H9 (cell line): ENCODE data around the gene BTBD19. TPM values are rescaled to one million over a fixed set of nuclear protein-coding genes. Genes with fewer than 3 reads are reported as not detected.

Experiments used
- DNase-seq: peaks from one replicate; pipeline ENCODE4 v3.0.0-alpha.2; 2017
- H2AFZ ChIP-seq: one replicate; pipeline ENCODE4 v1.6.1; 2013; ENCODE audit warnings: mild to moderate bottlenecking, low read length, control low read depth, moderate library complexity
- H2AK5ac ChIP-seq: 2 replicates; pipeline ENCODE4 v1.6.1; 2013; ENCODE audit warnings: low read length, control low read depth, mixed read lengths; ENCODE audit not compliant: insufficient read length
- H2BK120ac ChIP-seq: one replicate; pipeline ENCODE4 v1.6.1; 2013; ENCODE audit warnings: low read depth, mild to moderate bottlenecking, low read length, control low read depth, inconsistent platforms; ENCODE audit not compliant: poor library complexity, severe bottlenecking
- H2BK12ac ChIP-seq: 2 replicates; pipeline ENCODE4 v1.6.1; 2013; ENCODE audit warnings: low read length, control low read depth, mixed read lengths, low read depth; ENCODE audit not compliant: insufficient read length
- H2BK15ac ChIP-seq: 2 replicates; pipeline ENCODE4 v1.6.1; 2013; ENCODE audit warnings: low read depth, low read length, control low read depth
- H2BK20ac ChIP-seq: one replicate; pipeline ENCODE4 v1.6.1; 2013; ENCODE audit warnings: low read depth, mild to moderate bottlenecking, low read length, control low read depth, inconsistent platforms; ENCODE audit not compliant: poor library complexity, severe bottlenecking
- H2BK5ac ChIP-seq: 2 replicates; pipeline ENCODE4 v1.6.1; 2013; ENCODE audit warnings: low read length, control low read depth, mixed read lengths; ENCODE audit not compliant: insufficient read length
- H3K14ac ChIP-seq: 2 replicates; pipeline ENCODE4 v1.6.1; 2013; ENCODE audit warnings: low read length, control low read depth; ENCODE audit not compliant: insufficient read depth
- H3K18ac ChIP-seq: 2 replicates; pipeline ENCODE4 v1.6.1; 2013; ENCODE audit warnings: low read depth, mild to moderate bottlenecking, mixed read lengths, low read length, control low read depth; ENCODE audit not compliant: insufficient read length
- H3K23ac ChIP-seq: 2 replicates; pipeline ENCODE4 v1.6.1; 2013; ENCODE audit warnings: low read length, control low read depth, mixed read lengths, low read depth; ENCODE audit not compliant: insufficient read length
- H3K23me2 ChIP-seq: 2 replicates; pipeline ENCODE4 v1.6.1; 2013; ENCODE audit warnings: low read depth, mild to moderate bottlenecking, mixed read lengths, low read length, control low read depth; ENCODE audit not compliant: insufficient read length, poor library complexity, severe bottlenecking
- H3K27ac ChIP-seq: 2 replicates; pipeline ENCODE4 v1.5.1; 2013; ENCODE audit warnings: low read length, control low read depth, mixed read lengths, low read depth; ENCODE audit not compliant: insufficient read length
- H3K27me3 ChIP-seq: 2 replicates; pipeline ENCODE4 v1.6.1; 2013; ENCODE audit warnings: low read length, control low read depth, inconsistent platforms; ENCODE audit not compliant: insufficient read depth
- H3K4ac ChIP-seq: 2 replicates; pipeline ENCODE4 v1.6.1; 2013; ENCODE audit warnings: low read depth, mild to moderate bottlenecking, control low read depth, inconsistent platforms, low read length, moderate library complexity
- H3K4me1 ChIP-seq: 2 replicates; pipeline ENCODE4 v1.6.1; 2013; ENCODE audit warnings: low read length, control low read depth, inconsistent platforms; ENCODE audit not compliant: insufficient read depth
- H3K4me2 ChIP-seq: 2 replicates; pipeline ENCODE4 v1.6.1; 2013; ENCODE audit warnings: low read length, control low read depth, mixed read lengths; ENCODE audit not compliant: insufficient read length, insufficient read depth
- H3K56ac ChIP-seq: 2 replicates; pipeline ENCODE4 v1.6.1; 2013; ENCODE audit warnings: low read depth, mild to moderate bottlenecking, mixed read lengths, low read length, control low read depth; ENCODE audit not compliant: insufficient read length
- H3K79me1 ChIP-seq: 2 replicates; pipeline ENCODE4 v1.6.1; 2013; ENCODE audit warnings: low read depth, mild to moderate bottlenecking, moderate library complexity, low read length, control low read depth, inconsistent platforms; ENCODE audit not compliant: insufficient read depth, poor library complexity, severe bottlenecking
- H3K79me2 ChIP-seq: 2 replicates; pipeline ENCODE4 v1.6.1; 2013; ENCODE audit warnings: low read length, control low read depth, inconsistent platforms; ENCODE audit not compliant: insufficient read depth
- H3K9ac ChIP-seq: 2 replicates; pipeline ENCODE4 v1.6.1; 2013; ENCODE audit warnings: low read length, control low read depth, mixed read lengths; ENCODE audit not compliant: insufficient read length; ENCODE audit errors: extremely low read depth
- H3K9me3 ChIP-seq: one replicate; pipeline ENCODE4 v1.6.1; 2013; ENCODE audit warnings: low read depth, low read length, inconsistent platforms; ENCODE audit not compliant: control insufficient read depth
- H3T11ph ChIP-seq: one replicate; pipeline ENCODE4 v1.6.1; 2013; ENCODE audit warnings: mild to moderate bottlenecking, low read length, control low read depth, inconsistent platforms
- H4K20me1 ChIP-seq: one replicate; pipeline ENCODE4 v1.6.1; 2013; ENCODE audit not compliant: control insufficient read depth, insufficient read length, insufficient read depth
- H4K5ac ChIP-seq: 2 replicates; pipeline ENCODE4 v1.6.1; 2013; ENCODE audit warnings: low read depth, mild to moderate bottlenecking, mixed read lengths, low read length, control low read depth; ENCODE audit not compliant: insufficient read length
- H4K8ac ChIP-seq: replicated peaks from 2 replicates; pipeline ENCODE4 v1.6.1; 2013; ENCODE audit warnings: low read length, control low read depth, mixed read lengths, low read depth; ENCODE audit not compliant: insufficient read length
- H4K91ac ChIP-seq: 2 replicates; pipeline ENCODE4 v1.6.1; 2013; ENCODE audit warnings: low read depth, mild to moderate bottlenecking, moderate library complexity, mixed read lengths, low read length, control low read depth; ENCODE audit not compliant: insufficient read length
- H3K27ac Mint-ChIP-seq, 3 experiments: 2 replicates in 2 of 3; 3 replicates in 1 of 3; pipeline ENCODE4 v1.8.0; 2020 to 2021; ENCODE audit warnings: mixed read lengths in 3 of 3, mild to moderate bottlenecking in 1 of 3, moderate library complexity in 1 of 3
- H3K27me3 Mint-ChIP-seq: 2 replicates; pipeline ENCODE4 v1.8.0; 2021; ENCODE audit warnings: low read depth, mild to moderate bottlenecking, moderate library complexity, mixed read lengths
- H3K36me3 Mint-ChIP-seq, 3 experiments: 2 replicates in 2 of 3; 3 replicates in 1 of 3; pipeline ENCODE4 v1.8.0; 2020 to 2021; ENCODE audit warnings: low read depth in 3 of 3, mixed read lengths in 3 of 3; ENCODE audit not compliant: insufficient read depth in 1 of 3
- H3K4me1 Mint-ChIP-seq, 2 experiments: 2 replicates each; pipeline ENCODE4 v1.8.0; 2020; ENCODE audit warnings: mixed read lengths in 2 of 2
- H3K4me3 Mint-ChIP-seq, 2 experiments: 2 replicates in 1 of 2; 3 replicates in 1 of 2; pipeline ENCODE4 v1.8.0; 2020 to 2021; ENCODE audit warnings: mild to moderate bottlenecking in 2 of 2, mixed read lengths in 2 of 2, moderate library complexity in 1 of 2
- H3K9me3 Mint-ChIP-seq, 2 experiments: 2 replicates in 1 of 2; 3 replicates in 1 of 2; pipeline ENCODE4 v1.8.0; 2020; ENCODE audit warnings: mild to moderate bottlenecking in 2 of 2, mixed read lengths in 2 of 2, moderate library complexity in 1 of 2
- WGBS: extraction: QIAGEN DNeasy Blood & Tissue Kit; methylation state at CpG from one replicate; pipeline ENCODE4 v1.1.7; 2013; ENCODE audit warnings: missing lambda C conversion rate, low lambda C conversion rate, mixed read lengths; ENCODE audit not compliant: insufficient read length; ENCODE audit errors: extremely low coverage; 5-methylcytosine and 5-hydroxymethylcytosine counted together
- total RNA-seq: library from RNA; stranded (reverse); gene quantifications from 2 replicates; pipeline ENCODE4 v1.2.1, GENCODE V29; 2021
- TF ChIP-seq, protein P1 (sequence below): fragments of 200-600 bp; sonication (generic); conservative IDR thresholded peaks from 3 replicates; pipeline ENCODE4 v1.8.0; 2021; ENCODE audit warnings: antibody characterized with exemption, mild to moderate bottlenecking

BTBD19 gene
- total RNA-seq, 1 experiment from 2014 or later = 1.9 TPM

DNA sequence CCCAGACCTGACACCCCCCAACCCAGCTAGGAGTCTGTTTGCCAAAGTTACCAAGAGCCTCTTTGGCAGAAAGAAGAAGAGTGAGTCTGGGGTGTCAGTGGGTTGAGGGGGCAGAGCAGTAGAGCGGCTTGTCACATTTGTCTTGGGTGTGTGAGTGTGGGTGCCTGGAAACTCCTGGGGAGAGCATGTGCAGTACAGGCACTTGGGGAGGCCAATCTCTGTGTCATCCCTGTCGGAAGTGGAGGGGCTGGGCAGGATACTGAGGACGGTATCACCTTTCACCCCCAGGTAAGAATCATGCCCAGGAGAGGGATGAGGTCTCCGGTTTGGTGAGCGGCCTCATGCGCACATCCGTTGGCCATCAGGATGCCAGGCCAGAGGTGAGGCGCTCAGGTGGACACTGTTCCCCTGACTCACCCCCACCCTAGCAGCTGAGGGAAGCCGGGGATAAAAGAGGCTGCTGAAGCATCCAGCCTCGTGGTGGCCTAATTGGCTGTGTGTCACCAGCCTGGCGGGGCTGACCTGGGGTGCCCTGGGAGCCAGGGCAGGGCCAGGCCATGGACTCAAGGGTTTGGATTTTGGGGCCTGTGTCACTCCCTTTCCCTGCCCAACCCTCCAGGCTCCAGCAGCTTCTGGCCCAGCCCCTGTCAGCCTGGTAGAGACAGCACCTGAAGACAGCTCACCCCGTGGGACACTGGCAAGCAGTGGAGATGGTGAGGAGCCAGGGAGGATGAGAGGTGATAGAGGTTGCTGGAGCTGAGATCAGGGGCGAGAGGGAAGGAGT lies 4.8 kb upstream of the BTBD19 start:
- no peaks in the 10 kb centered on the region for H3K9me3 ChIP-seq
- no peak overlapping the region for H3T11ph ChIP-seq
- H3K4me2 ChIP-seq = no peak overlapping the region
- peak overlapping the region in 1 of 3 experiments; percentile 52; a peak in 1 of 7 replicates for H3K27ac Mint-ChIP-seq
- peaks cover 7% of the 10 kb centered on the region; the same call in 1 of the 2 replicates for H3K4me1 ChIP-seq
- H3K4me3 Mint-ChIP-seq = no peak overlapping the region; a peak in 1 of 5 replicates
- no peak overlapping the region for H3K27ac ChIP-seq
- DNase-seq = no peak
- no peak overlapping the region for H2AK5ac ChIP-seq
- H3K9ac ChIP-seq = no peak overlapping the region
- H3K36me3 Mint-ChIP-seq = peaks cover 3 to 44% (median 26%) of the 10 kb centered on the region in 3 experiments
- peaks cover 29 to 34% of the 10 kb centered on the region in 2 experiments for H3K4me1 Mint-ChIP-seq
- H3K79me2 ChIP-seq = no peaks in the 10 kb centered on the region
- H2BK12ac ChIP-seq = no peak overlapping the region
- H2AFZ ChIP-seq = no peak overlapping the region
- H3K23me2 ChIP-seq = peaks cover 10% of the 10 kb centered on the region
- no peak overlapping the region for H4K91ac ChIP-seq
- H3K79me1 ChIP-seq = no peaks in the 10 kb centered on the region
- no peak overlapping the region for H2BK15ac ChIP-seq
- no peak overlapping the region for H3K56ac ChIP-seq
- H3K27me3 Mint-ChIP-seq = peaks cover 3% of the 10 kb centered on the region
- no CpG with 5 or more reads among the region's 13 CpGs for WGBS
- no peak overlapping the region for H3K23ac ChIP-seq
- H3K18ac ChIP-seq = no peak overlapping the region
- no peak overlapping the region for H4K8ac ChIP-seq
- no peak overlapping the region for H3K4ac ChIP-seq
- no peaks in the 10 kb centered on the region for H4K20me1 ChIP-seq
- TF ChIP-seq, protein P1, sequence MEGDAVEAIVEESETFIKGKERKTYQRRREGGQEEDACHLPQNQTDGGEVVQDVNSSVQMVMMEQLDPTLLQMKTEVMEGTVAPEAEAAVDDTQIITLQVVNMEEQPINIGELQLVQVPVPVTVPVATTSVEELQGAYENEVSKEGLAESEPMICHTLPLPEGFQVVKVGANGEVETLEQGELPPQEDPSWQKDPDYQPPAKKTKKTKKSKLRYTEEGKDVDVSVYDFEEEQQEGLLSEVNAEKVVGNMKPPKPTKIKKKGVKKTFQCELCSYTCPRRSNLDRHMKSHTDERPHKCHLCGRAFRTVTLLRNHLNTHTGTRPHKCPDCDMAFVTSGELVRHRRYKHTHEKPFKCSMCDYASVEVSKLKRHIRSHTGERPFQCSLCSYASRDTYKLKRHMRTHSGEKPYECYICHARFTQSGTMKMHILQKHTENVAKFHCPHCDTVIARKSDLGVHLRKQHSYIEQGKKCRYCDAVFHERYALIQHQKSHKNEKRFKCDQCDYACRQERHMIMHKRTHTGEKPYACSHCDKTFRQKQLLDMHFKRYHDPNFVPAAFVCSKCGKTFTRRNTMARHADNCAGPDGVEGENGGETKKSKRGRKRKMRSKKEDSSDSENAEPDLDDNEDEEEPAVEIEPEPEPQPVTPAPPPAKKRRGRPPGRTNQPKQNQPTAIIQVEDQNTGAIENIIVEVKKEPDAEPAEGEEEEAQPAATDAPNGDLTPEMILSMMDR = no peak
- H3K14ac ChIP-seq = no peak overlapping the region
- no peak overlapping the region for H2BK5ac ChIP-seq
- H2BK20ac ChIP-seq = no peak overlapping the region
- no peaks in the 10 kb centered on the region for H3K9me3 Mint-ChIP-seq
- no peak overlapping the region for H2BK120ac ChIP-seq
- H3K27me3 ChIP-seq = no peaks in the 10 kb centered on the region
- H4K5ac ChIP-seq = no peak overlapping the region
